ENCODE results near the gene CYP3A4.
A peak's percentile ranks its signal among the peaks of the same experiment; 100 is the strongest.
"Not testable (repeated sequence)": the region's sequence is repeated elsewhere in the genome, so short reads cannot be mapped to it uniquely, and the experiment has no call there.

The CYP3A4 gene

DNA sequence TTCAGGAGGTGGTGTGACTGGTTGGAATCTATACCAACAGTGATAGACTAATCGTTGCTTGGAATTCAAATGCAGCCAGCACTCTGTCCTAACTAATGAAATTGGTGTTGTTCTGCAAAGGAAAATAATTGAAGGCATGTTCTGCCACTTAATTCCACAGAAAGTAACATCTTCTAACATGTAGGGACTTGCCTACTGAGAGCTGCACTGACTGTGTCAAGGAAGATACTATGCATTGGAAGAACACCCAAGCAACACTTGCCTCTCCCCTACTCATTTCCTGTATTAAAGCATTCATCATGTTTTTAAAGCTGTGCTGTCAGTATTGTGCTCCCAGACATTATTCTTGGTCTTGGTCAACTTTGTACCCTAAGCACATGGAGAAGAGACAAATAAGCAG is 46.3 kb downstream of the CYP3A4 start:
- H3K4me3 ChIP-seq (ENCODE audit: low read depth, low read length): no peak overlapping the region
- no peak for TF ChIP-seq CTCF (IDR thresholded peaks at IDR 0.05; ENCODE audit: borderline replicate concordance, insufficient read depth, low read depth, low read length)

- H3K4me3 ChIP-seq (ENCODE audit: low read depth, low read length): not testable (repeated sequence)
Observed at GRCh38 chr7:99736667-99737066, 47.3 kb downstream of the CYP3A4 start.

GRCh38 chr7:99734987-99735386 is 49.0 kb downstream of the CYP3A4 start, which contains the start of gene CYP3A7:
CYP3A7 (minus strand) TSS chr7:99735196; CDS start chr7:99735093, 103 bp downstream.
- no peak within 1 kb of the TSS for H3K4me3 ChIP-seq (ENCODE audit: low read depth, low read length)
- no peak for TF ChIP-seq CTCF (IDR thresholded peaks at IDR 0.05; ENCODE audit: borderline replicate concordance, insufficient read depth, low read depth, low read length)

DNA sequence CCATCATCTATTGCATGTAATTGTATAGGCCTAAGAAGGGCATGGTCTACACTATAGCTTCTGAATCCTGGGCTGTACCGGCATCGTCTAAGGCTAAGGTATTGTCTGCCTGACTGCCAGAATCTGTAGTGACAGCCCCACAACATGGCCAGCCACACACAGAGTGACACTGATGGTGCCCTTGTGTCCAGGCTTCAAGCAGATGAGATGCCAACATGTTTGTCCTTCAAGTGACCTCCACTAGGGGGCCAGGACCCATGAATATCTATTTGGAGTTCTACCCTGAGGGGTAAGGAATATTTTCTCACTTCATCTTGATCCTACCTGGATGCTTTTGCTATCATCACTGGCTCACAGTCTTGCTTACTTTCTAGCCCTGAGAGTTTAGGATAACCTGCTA is 50.5 kb downstream of the CYP3A4 start:
- TF ChIP-seq CTCF (IDR thresholded peaks at IDR 0.05; ENCODE audit: borderline replicate concordance, insufficient read depth, low read depth, low read length): peak; percentile 62
- H3K4me3 ChIP-seq (ENCODE audit: low read depth, low read length): no peak overlapping the region

DNA sequence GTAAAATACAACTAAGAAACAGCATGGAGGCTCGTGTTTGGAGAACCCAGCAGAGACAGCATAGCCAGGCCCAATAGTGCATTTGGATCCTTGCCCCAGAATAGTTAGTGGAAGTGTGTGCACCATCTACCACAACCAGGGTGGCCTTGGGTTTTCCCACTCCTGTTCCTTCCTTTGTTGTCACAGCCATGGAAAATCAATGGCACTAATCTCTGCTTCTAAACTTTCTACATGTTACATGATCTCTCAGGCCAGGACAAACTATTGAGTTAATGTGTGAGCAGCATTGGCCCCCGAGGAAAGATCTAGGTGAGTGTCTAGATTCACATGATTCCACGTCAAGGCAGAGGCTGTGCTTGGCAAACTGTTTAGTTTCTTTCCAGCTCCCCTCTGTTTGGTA is 51.0 kb downstream of the CYP3A4 start:
- no peak for TF ChIP-seq CTCF (IDR thresholded peaks at IDR 0.05; ENCODE audit: borderline replicate concordance, insufficient read depth, low read depth, low read length)
- no peak overlapping the region for H3K4me3 ChIP-seq (ENCODE audit: low read depth, low read length)

GRCh38 chr7:99731638-99732374 is 52.2 kb downstream of the CYP3A4 start:
- H3K4me3 ChIP-seq (ENCODE audit: low read depth, low read length): no peak overlapping the region
- no peak for TF ChIP-seq CTCF (IDR thresholded peaks at IDR 0.05; ENCODE audit: borderline replicate concordance, insufficient read depth, low read depth, low read length)

GRCh38 chr7:99730992-99731391 is 53.0 kb downstream of the CYP3A4 start:
- no peak for TF ChIP-seq CTCF (IDR thresholded peaks at IDR 0.05; ENCODE audit: borderline replicate concordance, insufficient read depth, low read depth, low read length)
- no peak overlapping the region for H3K4me3 ChIP-seq (ENCODE audit: low read depth, low read length)
